AG09319 (cell line): ENCODE measurements around the gene OBP2A.

Experiments used
- DNase-seq: peaks from one replicate; pipeline ENCODE4 v3.0.0-alpha.2; 2010; ENCODE audit warnings: low read depth; ENCODE audit errors: extremely low read depth
- TF ChIP-seq, protein P1 (sequence below): IDR thresholded peaks from 2 replicates; pipeline ENCODE4 v1.5.1; 2011; ENCODE audit warnings: low read depth, mild to moderate bottlenecking, inconsistent platforms, low read length, moderate library complexity

The OBP2A gene

DNA sequence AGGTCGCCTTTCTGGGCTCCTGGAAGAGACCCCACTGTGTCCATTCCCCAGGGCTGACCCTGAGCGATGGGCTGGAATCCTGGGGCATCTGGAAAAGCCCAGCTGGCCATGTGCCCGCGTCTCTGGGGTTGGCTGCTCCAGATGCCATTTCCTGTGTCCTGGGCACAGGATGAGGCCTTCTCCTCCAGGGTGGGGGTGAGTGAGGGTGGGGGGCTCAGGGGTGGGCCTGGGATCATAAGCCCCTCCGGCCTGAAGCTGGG, 46.3 kb downstream of the OBP2A start:
- no peak for DNase-seq
- TF ChIP-seq, protein P1, sequence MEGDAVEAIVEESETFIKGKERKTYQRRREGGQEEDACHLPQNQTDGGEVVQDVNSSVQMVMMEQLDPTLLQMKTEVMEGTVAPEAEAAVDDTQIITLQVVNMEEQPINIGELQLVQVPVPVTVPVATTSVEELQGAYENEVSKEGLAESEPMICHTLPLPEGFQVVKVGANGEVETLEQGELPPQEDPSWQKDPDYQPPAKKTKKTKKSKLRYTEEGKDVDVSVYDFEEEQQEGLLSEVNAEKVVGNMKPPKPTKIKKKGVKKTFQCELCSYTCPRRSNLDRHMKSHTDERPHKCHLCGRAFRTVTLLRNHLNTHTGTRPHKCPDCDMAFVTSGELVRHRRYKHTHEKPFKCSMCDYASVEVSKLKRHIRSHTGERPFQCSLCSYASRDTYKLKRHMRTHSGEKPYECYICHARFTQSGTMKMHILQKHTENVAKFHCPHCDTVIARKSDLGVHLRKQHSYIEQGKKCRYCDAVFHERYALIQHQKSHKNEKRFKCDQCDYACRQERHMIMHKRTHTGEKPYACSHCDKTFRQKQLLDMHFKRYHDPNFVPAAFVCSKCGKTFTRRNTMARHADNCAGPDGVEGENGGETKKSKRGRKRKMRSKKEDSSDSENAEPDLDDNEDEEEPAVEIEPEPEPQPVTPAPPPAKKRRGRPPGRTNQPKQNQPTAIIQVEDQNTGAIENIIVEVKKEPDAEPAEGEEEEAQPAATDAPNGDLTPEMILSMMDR, result no peak

DNA sequence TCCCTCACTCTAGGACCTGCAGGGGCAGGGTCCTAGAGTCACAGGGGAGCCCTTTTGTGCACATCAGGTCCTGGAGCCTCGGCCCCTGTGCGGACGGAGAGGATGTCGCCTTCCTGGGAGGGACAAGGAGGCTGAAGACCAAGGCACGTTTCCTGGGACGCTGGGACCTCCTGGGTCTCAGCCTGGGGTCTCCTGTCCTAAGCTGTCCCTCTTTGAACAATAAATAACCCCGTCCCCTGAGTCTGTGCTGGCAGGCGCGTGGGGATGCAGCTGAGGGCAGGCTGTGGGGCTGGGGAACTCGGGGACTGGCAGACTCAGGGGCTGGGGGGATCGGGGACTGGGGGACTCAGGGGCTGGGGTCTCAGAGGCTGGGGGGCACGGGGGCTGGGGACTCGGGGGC, 46.7 kb downstream of the OBP2A start:
- TF ChIP-seq, protein P1, result no peak

DNA sequence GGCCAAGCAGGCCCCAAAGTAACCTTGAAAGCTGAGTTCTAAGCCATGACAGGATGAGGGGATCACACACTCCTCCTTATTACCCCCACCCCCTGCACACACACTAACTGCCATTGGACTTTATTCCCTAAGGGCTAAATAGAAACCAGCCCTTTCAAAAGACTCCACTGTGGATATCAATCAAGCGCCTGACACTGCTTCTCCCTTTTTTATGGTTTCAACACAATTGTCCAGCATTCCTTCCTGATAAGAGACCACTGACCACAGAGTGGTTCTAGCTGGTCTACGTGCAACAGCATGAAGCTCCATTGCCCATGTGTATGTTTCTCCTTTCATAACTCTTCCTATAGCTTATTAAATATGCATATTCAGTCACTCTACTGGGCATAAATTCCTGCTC, 50.3 kb downstream of the OBP2A start:
- no peak for DNase-seq

More for the DNA sequence above, 46.7 kb downstream of the OBP2A start:
- no peak for DNase-seq

More for the DNA sequence above, 50.3 kb downstream of the OBP2A start:
- TF ChIP-seq, protein P1, result no peak
